SK-MEL-5 (cell line): Measurements from ENCODE around the gene GALNT13. TPM values are rescaled to one million over a fixed set of nuclear protein-coding genes. Genes with fewer than 3 reads are reported as not detected.

Experiments used
- DNase-seq: peaks from one replicate; pipeline ENCODE4 v3.0.0-alpha.2; 2016; ENCODE audit warnings: low read depth, low spot score
- in situ Hi-C: cut with HindIII; loops from 2 replicates; pipeline ENCODE4 v1.10.0; 2016; ENCODE audit warnings: low sequenced_read_pairs, high pct_unique_total_duplicates, low pct_unique_long_range_greater_than_20kb
- polyA plus RNA-seq, 2 experiments: library from polyadenylated mRNA; depleted of rRNA; stranded (reverse); fragments of >200 nt; gene quantifications; 2 replicates each; pipeline ENCODE4 v1.2.3, GENCODE V29; 2015
- total RNA-seq: library from RNA; depleted of rRNA; stranded (reverse); fragments of >200 nt; shearing (Covaris generic); gene quantifications from 2 replicates; pipeline ENCODE4 v1.2.3, GENCODE V29; 2014; rRNA removed

The GALNT13 gene
- total RNA-seq, result 0.21 TPM in 1 of 2 replicates, not detected in the other
- 0.06 and 0.11 TPM in 2 replicates for polyA plus RNA-seq (2015; cell fraction: cytosol; rRNA removed)
- polyA plus RNA-seq (2015; cell fraction: nucleus; rRNA removed), result 0.70 TPM in 1 of 2 replicates, not detected in the other

DNA sequence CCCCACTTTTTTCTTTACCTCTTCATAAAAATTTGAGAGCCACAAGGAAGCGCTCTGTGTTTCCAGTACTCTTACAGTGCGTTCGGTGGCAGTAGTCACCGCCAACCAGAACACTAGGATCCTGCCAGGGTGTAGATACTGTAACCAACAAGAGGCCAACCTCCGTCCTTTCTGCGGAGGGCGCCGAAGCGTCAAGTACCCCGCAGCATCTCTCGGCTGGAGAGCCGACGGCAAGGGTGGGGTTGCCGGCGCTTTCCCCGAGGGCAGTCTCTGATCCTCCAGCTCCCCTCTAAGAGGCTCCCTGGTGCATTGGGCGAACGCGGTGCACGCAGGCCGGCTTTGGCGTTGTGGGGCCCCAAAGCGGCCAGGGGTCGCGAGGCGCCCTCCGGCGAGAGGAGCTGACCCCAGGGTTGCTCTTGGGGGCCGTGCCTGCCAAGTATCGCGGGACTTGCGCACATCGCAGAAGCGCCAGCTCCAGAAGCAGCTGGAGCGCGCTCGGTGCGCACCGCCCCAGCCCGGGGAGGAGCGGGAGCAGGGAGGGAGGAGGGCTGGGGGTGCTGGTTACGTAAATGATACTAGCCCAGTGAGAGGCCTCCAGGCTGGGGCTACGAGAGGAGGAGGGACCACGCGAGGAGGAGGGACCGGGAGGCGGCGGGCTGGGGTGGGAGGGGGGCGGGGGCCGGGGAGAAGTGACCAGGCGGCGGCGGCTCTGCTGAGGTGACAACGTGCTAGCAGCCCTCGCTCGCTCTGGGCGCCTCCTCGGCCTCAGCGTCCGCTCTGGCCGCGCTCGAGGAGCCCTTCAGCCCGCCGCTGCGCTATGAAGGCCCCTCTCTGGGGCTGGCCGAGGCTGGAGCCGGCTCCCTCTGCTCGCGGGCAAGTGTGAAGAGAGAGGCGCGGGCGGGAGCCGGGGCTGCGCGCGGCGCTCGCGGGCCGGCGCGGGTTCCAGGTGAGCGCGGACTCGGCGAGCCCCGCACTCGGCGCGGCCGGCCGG lies at the start of gene GALNT13:
Gene GALNT13, plus strand, starts transcription at position 692 of the 991 bp plus-strand sequence.
- in situ Hi-C loops, result no loop called here
- DNase-seq, result peak; percentile 1

DNA sequence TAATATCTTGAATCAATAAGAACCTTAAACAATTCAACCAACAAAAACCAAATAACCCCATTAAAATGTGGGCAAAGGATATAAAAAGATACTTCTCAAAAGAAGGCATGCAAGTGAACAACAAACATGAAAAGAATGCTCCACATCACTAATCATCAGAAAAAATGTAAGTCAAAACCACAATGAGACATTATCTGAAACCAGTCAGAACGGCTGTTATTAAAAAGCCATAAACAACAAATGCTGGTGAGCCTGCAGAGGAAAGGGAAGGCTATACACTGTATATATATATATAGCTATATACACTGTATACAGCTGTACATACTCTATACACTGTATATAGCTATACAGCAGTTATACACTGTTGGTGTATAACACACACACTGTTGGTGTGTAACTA lies 47.8 kb upstream of the GALNT13 start:
- DNase-seq, result no peak
- in situ Hi-C loops, result no loop called here

DNA sequence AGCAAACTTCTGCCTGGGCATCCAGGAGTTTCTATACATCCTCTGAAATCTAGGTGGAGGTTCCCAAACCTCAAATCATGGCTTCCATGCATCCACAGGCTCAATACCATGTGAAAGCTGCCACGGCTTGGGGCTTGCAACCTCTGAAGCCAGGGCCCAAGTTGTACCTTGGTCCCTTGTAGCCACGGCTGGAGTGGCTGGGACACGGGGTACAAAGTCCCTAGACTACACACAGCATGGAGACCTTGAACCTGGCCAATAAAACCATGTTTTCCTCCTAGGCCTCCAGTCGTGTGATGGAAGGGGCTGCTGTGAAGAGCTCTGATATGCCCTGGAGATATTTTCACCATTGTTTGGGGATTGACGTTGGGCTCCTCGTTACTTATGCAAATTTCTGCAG lies 43.4 kb upstream of the GALNT13 start:
- no peak for DNase-seq
- in situ Hi-C loops, result no loop called here

DNA sequence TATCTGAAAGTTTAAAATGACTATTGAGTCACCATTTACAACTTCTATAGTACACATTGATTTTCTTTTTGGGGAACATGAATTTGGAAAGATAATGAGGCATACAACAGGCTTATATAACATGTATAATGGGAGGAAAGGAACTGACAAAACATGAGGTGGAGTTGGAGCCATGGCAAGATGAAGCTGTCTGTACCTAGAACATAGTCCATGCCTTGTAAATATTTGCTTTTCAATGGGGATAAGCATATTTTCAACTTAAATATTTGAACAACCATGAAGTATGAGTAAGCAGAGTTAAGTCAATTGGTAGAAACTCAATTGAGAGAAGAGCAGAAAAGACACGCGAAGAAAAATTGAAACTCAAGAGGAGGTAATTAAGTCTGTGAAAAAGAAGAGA lies 37.1 kb upstream of the GALNT13 start:
- in situ Hi-C loops, result no loop called here
- DNase-seq, result no peak

DNA sequence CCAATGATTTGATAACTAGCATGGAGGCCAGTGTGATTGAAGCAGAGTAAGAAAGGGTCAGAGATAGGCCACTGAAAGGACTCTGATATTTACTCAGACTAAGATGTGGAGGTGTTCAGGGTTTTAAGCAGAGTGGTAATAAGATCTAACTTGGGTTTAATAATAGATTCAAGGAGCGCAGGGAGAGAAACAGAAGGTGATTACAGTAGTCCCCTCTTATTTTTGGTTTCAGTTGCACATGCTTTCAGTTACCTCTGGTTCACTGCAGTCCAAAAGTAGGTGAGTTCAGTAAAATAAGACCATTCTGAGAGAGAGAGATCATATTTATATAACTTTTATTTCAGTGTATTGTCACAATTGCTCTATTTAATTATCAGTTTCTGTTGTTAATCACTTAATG lies 13.5 kb upstream of the GALNT13 start:
- in situ Hi-C loops, result no loop called here
- no peak for DNase-seq

DNA sequence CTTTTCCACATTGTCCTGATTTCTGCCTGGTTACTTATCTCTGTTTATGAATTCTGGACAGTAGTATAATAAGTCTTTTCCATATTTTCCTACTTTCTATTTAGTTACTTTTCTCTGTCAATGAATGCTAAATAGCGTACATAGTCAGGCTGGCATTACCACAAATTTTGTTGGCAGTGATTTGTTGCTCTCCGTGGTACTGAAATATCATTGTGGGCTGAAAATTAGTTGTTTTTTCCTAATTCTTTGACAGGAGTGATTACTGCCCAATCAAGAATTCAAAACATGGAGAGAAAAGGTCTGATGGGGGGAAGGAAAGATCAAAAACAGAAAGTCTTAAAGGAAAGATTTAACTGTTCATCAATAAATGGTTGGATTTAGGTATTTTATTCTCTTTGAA lies 7.7 kb upstream of the GALNT13 start:
- no peak for DNase-seq
- in situ Hi-C loops, result no loop called here

DNA sequence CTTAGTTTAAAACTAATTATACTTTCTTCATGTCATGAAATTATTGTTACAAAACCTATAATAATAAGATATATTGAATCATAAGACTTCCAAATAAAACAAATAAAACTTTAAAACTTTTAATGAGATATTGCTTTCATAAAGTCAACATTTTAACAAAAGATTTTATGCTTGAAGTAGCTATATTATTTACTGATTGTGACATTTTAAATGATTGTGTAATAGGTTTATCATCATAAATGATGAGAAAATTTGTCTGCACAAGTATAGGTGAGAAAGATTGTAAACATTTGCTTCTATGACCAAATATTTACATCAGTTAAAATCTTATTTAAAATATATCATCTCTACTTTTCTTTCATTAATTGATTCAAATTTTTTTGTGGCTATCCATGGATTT lies 5.1 kb upstream of the GALNT13 start:
- in situ Hi-C loops, result no loop called here
- DNase-seq, result no peak

DNA sequence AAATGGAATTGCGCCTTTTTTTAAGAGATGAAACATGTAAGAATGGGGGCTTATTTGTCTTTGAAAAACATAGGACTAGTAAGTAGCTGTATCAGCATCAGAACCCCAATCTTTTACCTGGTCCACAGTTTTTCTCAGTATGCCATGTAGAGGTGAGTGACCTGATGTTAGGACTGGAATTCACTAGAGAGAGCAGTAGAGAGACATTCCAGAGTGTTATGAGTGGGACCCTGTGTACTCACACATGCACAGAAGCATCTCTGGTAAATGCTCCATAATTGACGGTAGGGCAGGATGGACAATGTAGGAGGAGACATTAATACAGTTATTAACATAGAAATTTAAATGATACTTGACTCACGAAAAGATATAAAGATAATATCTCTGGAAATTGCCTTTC lies 1.4 kb upstream of the GALNT13 start:
- peak; percentile 25 for DNase-seq
- in situ Hi-C loops, result no loop called here

DNA sequence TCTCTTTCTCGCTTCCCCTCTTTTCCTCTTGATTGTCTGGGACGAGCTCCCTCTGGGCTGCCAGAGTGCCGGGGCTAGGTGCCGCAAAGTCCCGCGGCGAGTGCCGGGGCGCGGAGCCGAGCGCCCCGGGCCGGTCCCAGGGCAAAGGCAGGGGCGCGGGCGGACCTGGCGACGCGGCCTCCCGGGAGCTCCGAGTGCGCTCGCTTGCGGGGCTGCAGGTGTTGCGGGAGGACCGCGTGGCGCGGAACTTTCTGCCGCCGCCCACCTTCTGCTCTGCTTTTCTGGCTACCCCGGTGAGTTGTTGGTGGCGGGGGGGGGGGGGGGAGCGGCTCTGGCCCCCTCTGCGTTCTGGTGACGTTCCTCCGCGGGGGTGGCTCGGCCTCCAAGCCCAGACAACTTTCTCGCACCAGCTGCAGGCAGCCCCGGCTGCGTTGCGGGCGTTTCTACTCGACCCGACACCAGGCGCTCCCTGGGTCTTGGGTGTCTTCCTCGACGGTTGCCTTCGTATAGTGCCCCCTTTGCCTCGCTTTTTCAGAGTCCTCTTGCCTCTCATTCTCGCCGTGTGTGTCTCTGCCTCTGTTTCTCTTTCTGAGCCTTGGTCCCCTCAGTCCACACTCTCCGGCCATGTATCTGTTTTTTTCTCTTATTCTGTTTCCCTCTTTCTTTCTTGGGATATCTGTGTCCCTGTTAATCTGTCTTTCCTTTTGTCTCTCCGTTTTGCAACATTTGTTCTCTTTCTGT lies 759 bp downstream of the GALNT13 start:
- DNase-seq, result no peak
- in situ Hi-C loops, result no loop called here

DNA sequence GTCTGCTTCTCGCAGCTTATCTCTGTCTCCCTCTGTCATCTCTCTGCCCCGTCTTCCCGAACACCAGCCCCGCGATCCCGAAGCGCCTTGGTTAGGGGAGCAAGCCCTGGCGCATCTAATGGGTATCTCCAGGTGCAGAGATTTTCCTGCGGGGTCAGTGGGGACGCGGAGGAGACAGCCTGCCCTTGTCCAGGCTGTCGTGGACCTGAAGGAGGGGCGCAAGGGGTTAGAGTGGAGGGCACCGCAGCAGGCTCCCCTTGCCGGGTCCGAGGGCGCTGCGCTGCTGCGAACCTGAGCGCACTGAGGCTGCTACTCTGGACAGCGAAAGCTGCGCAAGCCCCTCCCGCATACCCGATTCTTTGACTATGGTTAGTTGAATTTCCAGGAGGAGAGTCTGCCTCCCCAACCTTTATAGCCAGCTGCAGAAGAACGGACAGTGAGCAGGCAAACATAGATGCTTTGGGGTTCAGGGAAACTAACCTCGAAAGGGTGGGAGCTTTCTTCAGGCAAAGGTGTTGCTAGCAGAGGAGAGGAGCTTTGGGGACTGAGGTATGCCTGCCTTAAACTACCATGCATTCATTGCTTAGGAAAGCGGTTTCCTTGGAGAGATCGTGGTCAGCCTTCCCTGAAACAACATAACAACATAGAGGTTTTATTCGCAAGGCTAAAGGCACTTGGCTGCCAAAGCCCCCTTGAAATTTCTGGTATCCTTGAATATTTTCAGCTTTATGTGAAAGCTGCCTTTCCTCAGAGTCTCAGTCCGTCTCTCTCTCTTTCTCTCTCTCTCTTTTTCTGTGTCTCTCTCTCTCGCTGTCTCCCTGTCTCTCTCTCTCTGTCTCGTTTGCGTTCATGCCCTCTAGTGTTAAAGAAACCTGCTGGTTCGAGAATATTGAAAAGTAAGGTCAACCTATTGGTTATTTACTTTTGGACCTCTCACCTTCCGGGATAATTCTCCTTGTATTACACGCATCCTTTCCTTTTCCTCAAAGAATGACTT lies 1.6 kb downstream of the GALNT13 start:
- in situ Hi-C loops, result no loop called here
- no peak for DNase-seq

DNA sequence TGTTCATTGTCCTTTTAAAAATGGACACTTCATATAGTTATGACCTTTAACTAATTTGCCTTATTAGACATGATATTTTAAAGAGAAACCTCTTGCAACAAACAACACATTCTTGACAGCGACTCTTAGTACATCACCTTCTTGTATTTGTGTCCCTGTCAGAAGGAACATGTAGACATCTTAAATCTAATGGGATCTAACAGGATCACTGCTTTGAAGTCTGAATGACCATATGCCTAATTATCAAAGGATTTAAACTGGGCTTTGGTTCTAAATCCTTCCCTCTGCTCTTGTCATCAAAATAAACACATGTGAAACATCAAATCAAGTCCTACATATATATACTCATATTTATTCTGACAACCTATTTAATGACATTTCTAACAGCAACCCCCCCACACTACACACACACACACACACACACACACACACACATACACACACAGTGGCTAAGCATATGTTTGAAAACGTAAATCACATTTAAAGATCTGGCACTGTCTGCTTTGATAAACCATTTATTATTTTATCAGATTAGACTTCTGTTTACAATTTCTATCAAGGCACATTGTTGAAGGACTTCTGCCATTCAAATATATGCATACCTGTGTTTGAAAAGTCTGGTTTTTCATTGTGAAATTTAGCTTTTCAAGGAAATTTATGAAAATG lies 4.2 kb downstream of the GALNT13 start:
- in situ Hi-C loops, result no loop called here
- DNase-seq, result no peak

DNA sequence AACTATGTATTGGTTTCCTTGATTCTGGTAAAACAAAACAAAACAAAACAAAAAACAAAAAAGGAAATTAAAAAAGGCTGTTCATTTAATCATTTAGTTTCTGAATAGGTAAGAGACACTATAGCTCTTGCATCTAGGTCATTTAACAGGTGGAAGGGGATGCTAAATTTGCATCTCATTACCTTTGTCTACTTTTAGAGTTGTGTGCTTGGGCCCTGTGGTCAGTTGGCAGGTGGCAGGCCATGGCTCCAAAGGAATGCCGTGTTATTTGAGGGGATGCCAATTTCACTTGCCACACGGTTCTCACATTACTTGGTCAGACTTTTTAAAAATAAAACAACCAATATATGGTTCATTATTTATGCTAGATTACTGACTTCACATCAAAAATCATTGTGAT lies 9.2 kb downstream of the GALNT13 start:
- no peak for DNase-seq
- in situ Hi-C loops, result no loop called here

DNA sequence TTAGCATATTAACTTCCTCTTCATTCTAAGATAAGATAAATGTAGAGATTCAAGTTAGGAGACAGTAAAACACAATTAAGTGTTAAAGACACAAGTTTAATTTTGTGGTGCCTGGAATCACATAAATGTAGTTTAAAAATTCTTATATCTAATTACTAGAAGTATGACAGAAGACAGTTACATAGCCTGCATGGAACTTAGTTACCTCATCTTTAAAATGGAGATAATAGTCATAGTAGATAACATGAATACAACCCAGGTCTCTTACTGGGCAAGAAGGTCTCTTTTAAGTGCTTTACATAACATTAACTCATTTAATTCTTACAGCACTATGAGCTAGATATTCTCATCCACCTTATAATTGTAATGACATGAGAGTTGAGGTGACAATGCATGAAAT lies 15.1 kb downstream of the GALNT13 start:
- no peak for DNase-seq
- in situ Hi-C loops, result no loop called here

DNA sequence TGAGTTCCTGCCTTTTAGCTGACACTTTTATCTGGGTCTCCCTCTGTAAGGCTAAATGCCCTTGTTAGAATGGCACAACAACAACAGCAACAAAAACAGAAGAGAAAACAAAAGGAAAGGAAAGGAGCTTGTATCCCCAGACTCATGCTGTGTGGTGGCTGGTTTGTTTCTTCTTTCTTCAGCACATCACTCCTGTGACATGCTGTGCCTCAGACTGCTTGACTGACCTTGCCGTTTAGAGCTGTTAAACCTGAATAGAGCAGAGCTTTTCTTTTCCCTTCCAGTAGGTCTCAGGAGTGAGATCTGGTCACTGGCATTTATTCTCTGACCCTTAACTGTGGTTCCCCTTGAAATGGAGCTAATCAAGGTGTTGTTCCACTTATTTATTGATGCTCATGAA lies 18.9 kb downstream of the GALNT13 start:
- in situ Hi-C loops, result no loop called here
- DNase-seq, result no peak

DNA sequence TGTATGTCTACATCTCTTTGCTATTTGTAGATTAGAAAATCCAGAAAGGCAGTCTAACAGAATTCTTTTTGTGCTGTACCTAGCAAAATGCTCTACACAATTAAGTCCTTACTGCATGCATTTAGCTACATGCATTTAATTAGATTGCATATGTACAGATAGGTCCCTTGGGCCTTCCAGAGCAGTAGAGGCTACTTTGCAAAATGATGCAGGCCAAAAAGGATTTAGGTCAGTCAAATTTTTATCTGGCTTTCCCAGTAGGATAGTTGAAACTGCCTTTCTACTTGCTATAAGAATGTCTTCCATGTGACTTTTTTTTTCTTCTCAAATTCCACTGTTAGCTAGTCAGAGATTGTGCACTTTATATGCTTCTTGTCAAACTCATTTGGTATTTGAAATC lies 19.3 kb downstream of the GALNT13 start:
- in situ Hi-C loops, result no loop called here
- DNase-seq, result no peak

DNA sequence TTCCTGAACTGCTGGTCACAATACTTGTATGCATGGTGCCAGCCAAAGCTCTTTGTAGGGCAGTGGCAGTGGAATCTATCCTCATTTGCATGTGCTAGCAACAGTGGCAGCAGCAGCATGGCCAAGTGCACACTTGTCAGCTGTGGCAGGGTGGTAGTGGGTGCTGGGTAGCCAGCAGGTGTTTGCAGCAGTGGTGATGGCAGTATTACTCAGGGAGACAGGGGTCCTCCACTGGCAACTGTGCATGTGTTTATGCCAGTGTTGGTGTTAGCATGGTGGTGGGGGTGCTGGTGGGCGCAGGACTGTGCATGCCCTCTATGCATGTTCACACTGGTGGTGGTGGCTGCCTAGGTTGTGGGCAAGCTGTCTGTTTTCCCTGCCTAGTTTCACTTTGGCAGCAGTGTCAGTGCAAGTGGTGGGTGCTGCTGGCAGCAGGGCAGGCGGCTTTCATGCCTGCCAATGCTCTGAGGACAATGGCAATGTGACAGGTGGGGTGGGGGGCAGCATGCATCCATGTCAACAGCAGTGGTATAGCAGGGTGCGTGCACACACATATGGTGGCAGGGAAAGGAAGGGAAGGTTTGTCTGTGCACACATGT lies 41.2 kb downstream of the GALNT13 start:
- in situ Hi-C loops, result no loop called here

DNA sequence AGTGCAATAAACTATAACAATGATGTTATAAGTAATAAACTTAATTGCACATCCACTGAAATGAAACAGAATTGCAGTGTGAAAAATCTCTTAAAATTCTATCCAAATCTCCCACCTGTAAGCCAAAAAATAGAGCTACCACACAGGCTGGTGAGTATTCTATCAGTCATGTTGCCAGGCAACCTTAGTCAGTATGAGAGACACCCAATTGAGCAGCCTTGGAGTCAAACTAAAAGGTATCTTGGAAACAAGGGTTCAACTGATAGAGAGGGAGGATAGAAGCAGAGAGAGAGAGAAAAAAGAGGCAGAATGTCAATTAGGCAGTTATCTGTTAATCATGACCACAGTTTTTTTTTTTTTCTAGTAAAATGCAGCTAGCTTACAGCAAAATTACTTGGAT lies 45.8 kb downstream of the GALNT13 start:
- DNase-seq, result no peak

More for the DNA sequence above, 41.2 kb downstream of the GALNT13 start:
- no peak for DNase-seq

More for the DNA sequence above, 45.8 kb downstream of the GALNT13 start:
- in situ Hi-C loops, result no loop called here
